Endothelial cell of umbilical vein (primary cell): ENCODE data around the gene ACMSD. TPM values are rescaled to one million over a fixed set of nuclear protein-coding genes. Genes with fewer than 3 reads are reported as not detected.

Source experiments
- BruUV-seq: library from RNA; stranded (reverse); fragments of 400-500 nt; replicated peaks from 2 replicates; lab custom pipeline; 2021; lab: Mats Ljungman, UMichigan
- CTCF ChIA-PET: fragments of 300-600, 350-600 bp; sonication (Branson Sonifier 250); formaldehyde crosslinking; loops from one replicate; lab custom pipeline; 2021; ENCODE audit warnings: antibody characterized with exemption, inconsistent platforms; lab: Charles Lee
- POLR2A ChIA-PET: fragments of 300-600, 350-600 bp; sonication (Branson Sonifier 250); formaldehyde crosslinking; loops from one replicate; lab custom pipeline; 2021; ENCODE audit warnings: antibody characterized with exemption, inconsistent platforms; lab: Charles Lee
- DNase-seq: peaks from one replicate; pipeline ENCODE4 v3.0.0-alpha.2; 2011; ENCODE audit warnings: low read depth, low spot score
- FAIRE-seq: peaks from 2 replicates; lab custom pipeline; 2011; peaks lifted over from hg19 to GRCh38; lab: Jason Lieb, UNC
- H2AFZ ChIP-seq: 2 replicates; pipeline ENCODE4 v1.6.0; 2012; ENCODE audit warnings: low read depth, low read length, control low read depth, inconsistent platforms
- H3K27ac ChIP-seq: 2 replicates; pipeline ENCODE4 v1.5.1; 2011; ENCODE audit warnings: low read depth, mild to moderate bottlenecking, control low read depth, low read length, moderate library complexity; ENCODE audit not compliant: insufficient read depth
- H3K27me3 ChIP-seq, 2 experiments: 2 replicates each; pipeline versions ENCODE4 v1.6.0 to v1.6.1; 2011; ENCODE audit warnings: low read length in 2 of 2, mixed read lengths in 1 of 2; ENCODE audit not compliant: control insufficient read depth in 2 of 2, insufficient read depth in 2 of 2
- H3K36me3 ChIP-seq, 2 experiments: 2 replicates in 1 of 2; 3 replicates in 1 of 2; pipeline ENCODE4 v1.5.1; 2011; ENCODE audit warnings: low read length in 2 of 2, mild to moderate bottlenecking in 1 of 2, moderate library complexity in 1 of 2; ENCODE audit not compliant: control insufficient read depth in 2 of 2, insufficient read depth in 2 of 2; ENCODE audit errors: extremely low read depth in 1 of 2
- H3K4me1 ChIP-seq: 3 replicates; pipeline ENCODE4 v1.5.1; 2011; ENCODE audit warnings: mild to moderate bottlenecking, low read length; ENCODE audit not compliant: control insufficient read depth, insufficient read depth; ENCODE audit errors: extremely low read depth
- H3K4me2 ChIP-seq: 2 replicates; pipeline ENCODE4 v1.6.1; 2011; ENCODE audit warnings: low read length, control low read depth, mixed read lengths; ENCODE audit not compliant: insufficient read depth
- H3K4me3 ChIP-seq, 3 experiments: fragments of 200-600 bp in 1 of 3; sonication (generic), shearing (Covaris generic) in 1 of 3; replicated peaks in 1 of 3; 2 replicates each; pipeline ENCODE4 v1.5.1; 2011 to 2016; ENCODE audit warnings: control low read depth in 3 of 3, low read length in 3 of 3, mild to moderate bottlenecking in 2 of 3, inconsistent platforms in 1 of 3, low read depth in 1 of 3, moderate library complexity in 1 of 3; ENCODE audit not compliant: insufficient read depth in 1 of 3
- H3K79me2 ChIP-seq: 2 replicates; pipeline ENCODE4 v1.6.0; 2012; ENCODE audit warnings: low read length, inconsistent platforms; ENCODE audit not compliant: control insufficient read depth, insufficient read depth
- H3K9ac ChIP-seq: replicated peaks from 2 replicates; pipeline ENCODE3; 2011; ENCODE audit warnings: low read length, control low read depth; ENCODE audit not compliant: insufficient read depth; ENCODE audit errors: extremely low read depth
- H3K9me1 ChIP-seq: replicated peaks from 3 replicates; pipeline ENCODE4 v1.6.0; 2011; ENCODE audit warnings: mild to moderate bottlenecking, low read length; ENCODE audit not compliant: control insufficient read depth, insufficient read depth; ENCODE audit errors: extremely low read depth
- H3K9me3 ChIP-seq: replicated peaks from 2 replicates; pipeline ENCODE4 v1.5.1; 2012; ENCODE audit warnings: low read length, inconsistent platforms; ENCODE audit not compliant: control insufficient read depth, insufficient read depth
- H4K20me1 ChIP-seq: replicated peaks from 2 replicates; pipeline ENCODE3; 2011; ENCODE audit warnings: mild to moderate bottlenecking, low read length; ENCODE audit not compliant: control insufficient read depth, insufficient read depth; ENCODE audit errors: extremely low read depth
- CTCF ChIP-seq, 2 donors: IDR thresholded peaks; 1 replicate in 1 of 2; 2 replicates in 1 of 2; pipeline ENCODE4 v1.5.1; 2011; ENCODE audit warnings: low read length in 2 of 2, mild to moderate bottlenecking in 2 of 2, moderate library complexity in 2 of 2, control low read depth in 1 of 2, inconsistent platforms in 1 of 2, low read depth in 1 of 2; ENCODE audit not compliant: insufficient read depth in 1 of 2; ENCODE audit errors: extremely low read depth in 1 of 2
- EZH2 ChIP-seq: IDR thresholded peaks from 2 replicates; pipeline ENCODE4 v1.6.1; 2012; ENCODE audit warnings: borderline replicate concordance, low read depth, mild to moderate bottlenecking, moderate library complexity, low read length, inconsistent platforms; ENCODE audit not compliant: severe bottlenecking
- FOS ChIP-seq: IDR thresholded peaks from 2 replicates; pipeline ENCODE4 v1.6.1; 2011; ENCODE audit warnings: mild to moderate bottlenecking, low read length, moderate library complexity, borderline replicate concordance; ENCODE audit not compliant: insufficient read depth
- GATA2 ChIP-seq: IDR thresholded peaks from 2 replicates; pipeline ENCODE4 v1.7.0; 2011; ENCODE audit warnings: low read depth, mild to moderate bottlenecking, moderate library complexity, mixed read lengths, low read length; ENCODE audit not compliant: insufficient read length, insufficient read depth
- JUN ChIP-seq: IDR thresholded peaks from 2 replicates; pipeline ENCODE4 v1.6.1; 2011; ENCODE audit warnings: borderline replicate concordance, low read depth; ENCODE audit not compliant: insufficient read length, insufficient read depth
- MAX ChIP-seq: IDR thresholded peaks from 2 replicates; pipeline ENCODE4 v1.6.1; 2011; ENCODE audit not compliant: insufficient read depth, insufficient read length
- MYC ChIP-seq: IDR thresholded peaks from one replicate; pipeline ENCODE4 v1.6.1; 2011; ENCODE audit warnings: mild to moderate bottlenecking, low read depth, low read length
- POLR2A ChIP-seq: IDR thresholded peaks from 2 replicates; pipeline ENCODE4 v1.6.1; 2012; ENCODE audit warnings: low read depth, mild to moderate bottlenecking, control low read depth, low read length
- POLR2AphosphoS5 ChIP-seq: IDR thresholded peaks from 2 replicates; pipeline ENCODE4 v1.6.1; 2012; ENCODE audit warnings: low read depth, mild to moderate bottlenecking, control low read depth, low read length, moderate library complexity; ENCODE audit not compliant: insufficient read depth
- dilution Hi-C: fragments of 300-500 bp; cut with MboI; formaldehyde crosslinking; loops from one replicate; pipeline ENCODE4 v1.15.0; 2019; ENCODE audit warnings: low sequenced_read_pairs; ENCODE audit not compliant: extremely low pct_ligation_motif_present
- intact Hi-C: fragments of 100-400 bp; cut with micrococcal nuclease; formaldehyde crosslinking; loops from one replicate; pipeline ENCODE4 v1.10.0; 2022
- polyA plus RNA-seq, 4 experiments: library from polyadenylated mRNA; depleted of rRNA in 3 of 4; stranded (reverse) in 3 of 4; unstranded in 1 of 4; fragments of >200 nt; gene quantifications; 2 replicates each; pipeline versions ENCODE4 v1.2.1 to v1.2.3, GENCODE V29; 2011 to 2012; ENCODE audit warnings: missing spikeins in 1 of 4
- total RNA-seq: library from RNA; stranded (reverse); gene quantifications from 2 replicates; pipeline ENCODE4 v1.2.3, GENCODE V29; 2021

ACMSD gene
- total and polyA plus RNA-seq, 2 donors (not counting 3 experiments of a cell fraction or from before 2014, with no cell fraction given) = not detected

- H3K4me3 ChIP-seq = no peak overlapping the region
- H3K27ac ChIP-seq = no peak overlapping the region
- H3K9ac ChIP-seq = no peak overlapping the region
- H3K4me2 ChIP-seq = no peak overlapping the region
- DNase-seq (no peak), FAIRE-seq (no peak)
- H3K9me1 ChIP-seq = no peaks in the 10 kb centered on the region
- dilution Hi-C loops (no loop called here), intact Hi-C loops (no loop called here)
- H3K36me3 ChIP-seq = no peaks in the 10 kb centered on the region
- CTCF ChIA-PET = interaction anchor here (0.8 kb wide), 1 partner anchor 17 kb away, joined by 3 read pairs; no protein-coding TSS in a partner anchor
- BruUV-seq = no TSS peak
- POLR2A ChIA-PET = no interaction called here
- H3K79me2 ChIP-seq = no peaks in the 10 kb centered on the region
- no peaks in the 10 kb centered on the region for H4K20me1 ChIP-seq
- H3K4me1 ChIP-seq = no peaks in the 10 kb centered on the region
- H2AFZ ChIP-seq = no peak overlapping the region
- TF ChIP-seq GATA2 (no peak), FOS (no peak), MAX (no peak), CTCF (IDR thresholded peaks at IDR 0.05; ENCODE audit: extremely low read depth in 1 of 2, insufficient read depth in 1 of 2, low read depth in 1 of 2, low read length in 2 of 2) (no peak), EZH2 (no peak), POLR2AphosphoS5 (no peak), JUN (no peak), POLR2A (no peak), MYC (no peak)
- H3K9me3 ChIP-seq = no peaks in the 10 kb centered on the region
- H3K27me3 ChIP-seq = peaks cover 0 to 5% of the 10 kb centered on the region in 2 experiments
These were observed 22.7 kb upstream of the ACMSD start for GRCh38 chr2:134815741-134816140.
